ENCODE results near the gene L3HYPDH. TPM values are rescaled to one million over a fixed set of nuclear protein-coding genes. Genes with fewer than 3 reads are reported as not detected.
A peak's percentile ranks its signal among the peaks of the same experiment; 100 is the strongest.

L3HYPDH gene
- polyA plus RNA-seq (2014; cell fraction: cytosol; rRNA removed) = 10.6 and 19.5 TPM in 2 replicates
- 92.9 and 96.1 TPM in 2 replicates for polyA plus RNA-seq (2014; cell fraction: nucleus; rRNA removed)

GRCh38 chr14:59483819-59484638 lies at the start of gene L3HYPDH, which contains the start of gene JKAMP:
L3HYPDH (minus strand) TSS chr14:59484408; CDS start chr14:59484316, 92 bp downstream.
JKAMP (plus strand) TSS chr14:59484517; CDS start chr14:59484590, 73 bp downstream.
- peak; percentile 95 for DNase-seq (ENCODE audit: low spot score)

- DNase-seq (ENCODE audit: low spot score) = no peak
Observed at GRCh38 chr14:59532419-59532818, 48.2 kb upstream of the L3HYPDH start.

GRCh38 chr14:59530349-59530748 lies 46.1 kb upstream of the L3HYPDH start:
- no peak for DNase-seq (ENCODE audit: low spot score)

GRCh38 chr14:59529189-59529588 lies 45.0 kb upstream of the L3HYPDH start:
- no peak for DNase-seq (ENCODE audit: low spot score)

GRCh38 chr14:59520224-59520623 lies 36.0 kb upstream of the L3HYPDH start:
- DNase-seq (ENCODE audit: low spot score) = no peak

DNA sequence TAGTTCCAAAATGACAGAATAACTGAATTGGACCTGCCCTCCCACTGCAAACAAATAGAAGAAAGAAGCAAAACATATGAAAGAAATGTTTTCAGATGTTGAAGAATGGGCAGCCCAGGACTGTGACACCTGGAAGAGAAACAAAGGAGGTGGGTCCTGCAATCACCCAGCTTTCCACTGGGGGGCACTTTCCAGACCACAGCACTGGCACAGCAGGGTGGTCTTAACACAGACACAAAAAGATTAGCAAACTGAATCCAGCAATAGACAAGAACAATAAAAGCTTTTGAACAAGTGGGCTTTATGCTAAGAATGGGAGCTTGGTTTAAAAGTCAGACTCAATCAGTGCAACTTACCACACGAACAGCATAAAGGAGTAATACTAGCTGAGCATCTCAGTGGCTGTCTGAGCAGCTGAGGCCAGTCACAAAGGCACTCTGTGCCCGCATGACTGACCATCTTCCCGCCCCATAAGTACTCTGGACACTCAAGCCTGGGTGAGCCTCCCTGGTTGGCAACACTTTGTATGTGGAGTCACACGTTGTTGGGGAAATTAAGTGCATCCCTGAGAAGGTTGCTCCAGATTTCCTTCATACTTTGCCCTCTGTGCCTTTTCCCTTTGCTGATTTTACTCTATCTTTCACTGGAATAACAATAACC lies 27.8 kb upstream of the L3HYPDH start:
- peak; percentile 25 for DNase-seq (ENCODE audit: low spot score)

DNA sequence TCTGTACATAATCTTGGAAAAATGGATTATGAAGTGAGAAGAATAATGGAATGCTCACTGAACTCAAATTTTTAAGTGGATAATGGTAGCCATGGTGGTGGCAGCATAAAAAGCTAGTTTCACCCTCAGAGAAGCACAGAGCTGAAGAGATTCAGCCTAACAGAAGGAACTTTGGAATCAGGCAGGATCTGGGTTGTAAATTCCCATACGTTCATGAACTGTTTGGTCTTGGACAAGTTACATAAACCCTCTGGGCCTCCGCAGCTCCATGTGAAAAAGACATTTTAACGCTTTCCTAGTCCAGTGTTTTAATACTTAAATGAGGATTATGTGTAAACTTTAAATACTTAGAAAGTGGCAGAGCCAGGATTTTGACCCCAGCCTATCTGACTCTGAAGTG lies 26.8 kb upstream of the L3HYPDH start:
- no peak for DNase-seq (ENCODE audit: low spot score)

GRCh38 chr14:59510001-59510400 lies 25.8 kb upstream of the L3HYPDH start:
- DNase-seq (ENCODE audit: low spot score) = no peak

GRCh38 chr14:59509101-59509500 lies 24.9 kb upstream of the L3HYPDH start:
- no peak for DNase-seq (ENCODE audit: low spot score)

GRCh38 chr14:59507752-59508103 lies 23.5 kb upstream of the L3HYPDH start:
- no peak for DNase-seq (ENCODE audit: low spot score)

GRCh38 chr14:59507063-59507751 lies 23.0 kb upstream of the L3HYPDH start:
- DNase-seq (ENCODE audit: low spot score) = peak; percentile 61

GRCh38 chr14:59503256-59503655 lies 19.0 kb upstream of the L3HYPDH start:
- DNase-seq (ENCODE audit: low spot score) = no peak

GRCh38 chr14:59500732-59501131 lies 16.5 kb upstream of the L3HYPDH start:
- DNase-seq (ENCODE audit: low spot score) = no peak

GRCh38 chr14:59492384-59492783 lies 8.2 kb upstream of the L3HYPDH start:
- DNase-seq (ENCODE audit: low spot score) = no peak

- no peak for DNase-seq (ENCODE audit: low spot score)
Observed at GRCh38 chr14:59490756-59491155, 6.5 kb upstream of the L3HYPDH start.

GRCh38 chr14:59484639-59485175 lies 499 bp upstream of the L3HYPDH start:
- DNase-seq (ENCODE audit: low spot score) = no peak

GRCh38 chr14:59483363-59483762 lies 845 bp downstream of the L3HYPDH start:
- peak; percentile 12 for DNase-seq (ENCODE audit: low spot score)

DNA sequence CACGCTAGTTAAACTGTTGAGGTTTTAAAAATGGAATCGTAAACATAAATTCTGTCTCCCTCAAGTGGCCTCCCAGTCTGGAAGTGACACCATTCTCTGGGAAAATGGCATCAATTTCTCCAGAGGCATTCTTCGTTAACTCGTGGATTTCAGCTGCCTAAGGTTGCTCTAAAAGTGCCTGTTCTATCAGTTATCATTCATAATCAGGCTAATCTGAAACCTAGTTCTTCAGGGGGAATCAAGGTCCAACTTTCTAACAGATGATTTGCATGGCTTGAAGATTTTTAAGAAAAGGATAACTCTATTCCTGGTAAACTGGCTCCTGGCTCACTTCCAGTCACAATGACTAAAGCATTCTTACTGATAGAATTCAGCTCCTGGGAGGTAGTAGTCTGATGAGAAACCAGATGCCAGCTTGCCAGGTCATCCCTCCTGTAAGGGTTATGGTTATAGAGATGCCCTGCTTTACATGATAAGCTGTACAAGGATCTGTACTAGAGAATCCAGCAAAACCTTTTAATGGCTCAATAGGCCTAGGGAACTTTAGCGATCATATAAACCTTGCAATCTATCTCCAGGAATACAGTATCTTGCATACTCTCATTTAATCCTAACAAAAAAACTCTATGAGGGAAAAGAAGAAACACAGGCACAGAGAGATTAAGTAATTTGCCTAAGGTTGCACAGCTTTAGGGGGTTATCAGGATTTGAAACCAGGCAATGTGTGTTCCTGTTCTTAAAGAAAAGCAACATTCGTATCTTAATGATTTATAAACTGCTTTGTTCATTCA lies 1.5 kb downstream of the L3HYPDH start:
- no peak for DNase-seq (ENCODE audit: low spot score)

GRCh38 chr14:59481871-59482540 lies 2.2 kb downstream of the L3HYPDH start:
- DNase-seq (ENCODE audit: low spot score) = no peak

DNA sequence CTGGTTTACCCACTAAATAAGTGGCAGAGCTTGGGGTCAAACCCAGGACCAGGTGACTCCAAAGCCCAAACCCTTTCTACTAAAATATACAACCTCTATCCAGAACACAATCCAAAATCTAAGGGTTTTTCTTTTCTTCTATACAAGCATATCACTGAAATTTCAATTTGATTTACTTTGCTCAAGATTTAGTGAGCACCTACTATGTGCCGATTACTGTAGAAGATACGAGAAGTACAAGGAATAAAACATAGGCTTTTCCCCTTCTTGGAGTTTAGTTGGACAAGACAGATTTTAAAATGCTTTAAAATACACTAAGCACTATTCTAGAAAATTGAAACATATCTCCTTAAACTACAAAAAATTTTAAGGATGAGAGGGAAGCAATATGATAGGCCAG lies 2.8 kb downstream of the L3HYPDH start:
- DNase-seq (ENCODE audit: low spot score) = no peak

- no peak for DNase-seq (ENCODE audit: low spot score)
Observed at GRCh38 chr14:59480166-59480565, 4.0 kb downstream of the L3HYPDH start.

All from SK-N-DZ (cell line).